Transverse colon (tissue), 4 donors: ENCODE results near the gene DMD. TPM values are rescaled to one million over a fixed set of nuclear protein-coding genes. Genes with fewer than 3 reads are reported as not detected.

Experiments
- DNase-seq: peaks from one replicate; pipeline ENCODE4 v3.0.0-alpha.2; 2019
- H3K27ac ChIP-seq, 4 donors: fragments of 200-600 bp; sonication (generic); 2 replicates each; pipeline ENCODE4 v1.5.1; 2016 to 2018; ENCODE audit warnings: inconsistent platforms in 4 of 4
- H3K27me3 ChIP-seq: fragments of 200-600 bp; sonication (generic); 2 replicates; pipeline ENCODE4 v1.5.1; 2017; ENCODE audit warnings: inconsistent platforms
- H3K36me3 ChIP-seq, 4 donors: fragments of 200-600 bp; sonication (generic); 2 replicates each; pipeline ENCODE4 v1.5.1; 2017 to 2019; ENCODE audit warnings: inconsistent platforms in 4 of 4
- H3K4me1 ChIP-seq, 4 donors: fragments of 200-600 bp; sonication (generic); 2 replicates each; pipeline ENCODE4 v1.5.1; 2017 to 2020; ENCODE audit warnings: inconsistent platforms in 4 of 4
- H3K4me3 ChIP-seq, 4 donors: fragments of 200-600 bp; sonication (generic); 1 replicate in 1 of 4; 2 replicates in 3 of 4; pipeline versions ENCODE4 v1.5.1 to v1.6.1; 2017 to 2019; ENCODE audit warnings: inconsistent platforms in 4 of 4
- H3K9me3 ChIP-seq, 2 donors: fragments of 200-600 bp; sonication (generic); 2 replicates each; pipeline ENCODE4 v1.5.1; 2017 to 2019; ENCODE audit warnings: inconsistent platforms in 2 of 2
- CTCF ChIP-seq, 5 experiments: fragments of 200-600 bp in 3 of 5; fragments of 450-650 bp in 2 of 5; sonication (generic) in 3 of 5; IDR thresholded peaks; 1 replicate in 2 of 5; 2 replicates in 3 of 5; pipeline ENCODE4 v1.5.1; 2016 to 2017; ENCODE audit warnings: antibody characterized with exemption in 5 of 5, inconsistent platforms in 3 of 5, mild to moderate bottlenecking in 2 of 5, moderate library complexity in 1 of 5
- EP300 ChIP-seq: sonication (generic); formaldehyde crosslinking; IDR thresholded peaks from one replicate; pipeline ENCODE4 v1.6.1; 2017; ENCODE audit warnings: antibody characterized with exemption, low read depth
- POLR2A ChIP-seq: fragments of 450-650 bp; IDR thresholded peaks from one replicate; pipeline ENCODE4 v1.6.1; 2016; ENCODE audit warnings: antibody characterized with exemption, mild to moderate bottlenecking, moderate library complexity
- POLR2AphosphoS5 ChIP-seq, 3 donors: sonication (generic); formaldehyde crosslinking; IDR thresholded peaks; one replicate each; pipeline ENCODE4 v1.6.1; 2016; ENCODE audit warnings: antibody characterized with exemption in 3 of 3
- WGBS, 2 donors: methylation state at CpG; one replicate each; pipeline ENCODE4 v1.1.5; 2018; ENCODE audit warnings: low coverage in 1 of 2; 5-methylcytosine and 5-hydroxymethylcytosine counted together
- in situ Hi-C, 4 donors: fragments of 200-750 bp; cut with MboI; loops; one replicate each; pipeline versions ENCODE4 v1.15.0 to v1.15.1; 2017; ENCODE audit warnings: low sequenced_read_pairs in 3 of 4, low pct_ligation_motif_present in 1 of 4, low pct_unique_long_range_greater_than_20kb in 1 of 4
- intact Hi-C: fragments of 100-400 bp; cut with DNase I; formaldehyde crosslinking; loops from one replicate; pipeline ENCODE4 v1.15.1; 2023; ENCODE audit warnings: low total_unique reads
- total RNA-seq, 4 donors: library from RNA; depleted of rRNA; stranded (reverse); fragments of >200 nt; gene quantifications; one replicate each; pipeline ENCODE4 v1.1.0, GENCODE V29; 2016

DMD gene
- total RNA-seq, 4 donors from 2014 or later: 20.9 to 44.6 (median 32.5) TPM

- Histone ChIP-seq H3K4me1 (no peaks in the 10 kb centered on the region), H3K27ac (no peak overlapping the region), H3K4me3 (no peak overlapping the region), H3K36me3 (no peaks in the 10 kb centered on the region), H3K27me3 (no peaks in the 10 kb centered on the region), H3K9me3 (no peaks in the 10 kb centered on the region)
- in situ Hi-C loops (no loop called here), intact Hi-C loops (no loop called here)
- no peak for DNase-seq
- WGBS, 2 donors: 83% methylated on average over 3 of the region's 3 CpGs; no CpG with 5 or more reads in 1 of the 2 donors
- TF ChIP-seq CTCF (IDR thresholded peaks at IDR 0.05) (no peak), POLR2AphosphoS5 (IDR thresholded peaks at IDR 0.05) (no peak), POLR2A (no peak), EP300 (no peak)
These were observed 1610.5 kb downstream of the DMD start for GRCh38 chrX:31600823-31601222.

DNA sequence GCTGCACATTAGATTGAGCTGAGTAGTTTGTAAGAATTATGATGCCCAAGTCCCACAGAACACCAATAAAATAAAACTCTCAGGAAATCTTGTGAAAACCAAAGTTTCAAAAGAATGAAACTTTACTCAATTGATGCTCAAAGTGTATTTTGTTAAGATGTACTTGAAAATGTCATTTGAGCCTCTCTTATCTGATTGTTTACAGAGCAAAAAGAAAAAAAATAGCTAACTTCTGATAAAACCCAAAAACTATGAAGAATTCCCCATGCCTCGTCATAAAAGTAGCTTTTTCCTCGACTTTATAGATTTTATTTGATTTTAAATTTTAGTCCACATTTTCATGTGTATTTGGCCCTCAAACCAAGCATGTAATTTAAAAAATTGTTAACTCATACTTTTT is 1618.0 kb downstream of the DMD start:
- intact Hi-C loops (no loop called here), in situ Hi-C loops (no loop called here)
- H3K9me3 ChIP-seq: no peaks in the 10 kb centered on the region
- DNase-seq: no peak
- H3K27ac ChIP-seq: no peak overlapping the region
- H3K27me3 ChIP-seq: no peaks in the 10 kb centered on the region
- no peaks in the 10 kb centered on the region for H3K36me3 ChIP-seq
- H3K4me1 ChIP-seq: no peaks in the 10 kb centered on the region
- 65 to 94% methylated on average over 2 of the region's 2 CpGs for WGBS, 2 donors
- TF ChIP-seq POLR2AphosphoS5 (IDR thresholded peaks at IDR 0.05) (no peak), EP300 (no peak), CTCF (IDR thresholded peaks at IDR 0.05) (no peak), POLR2A (no peak)
- no peak overlapping the region for H3K4me3 ChIP-seq

DNA sequence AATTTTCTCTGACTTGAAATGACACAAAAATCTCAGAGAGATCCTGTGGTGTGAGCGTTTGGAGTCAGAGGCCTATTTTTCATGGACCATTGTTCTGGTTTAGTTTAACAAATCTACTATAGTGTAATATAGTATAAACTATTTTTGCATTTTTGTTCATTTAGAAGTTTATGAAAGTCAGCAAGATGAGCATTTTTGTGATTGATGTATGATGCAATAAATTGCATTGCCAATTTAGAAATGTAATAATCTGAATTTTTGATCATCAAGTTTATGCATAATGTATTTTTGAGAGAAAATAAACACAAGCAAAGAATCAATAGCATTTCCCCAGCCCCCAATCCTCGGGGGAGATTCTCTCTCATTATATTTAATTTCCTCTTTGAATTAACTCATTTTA is 1620.0 kb downstream of the DMD start:
- no peak for DNase-seq
- intact Hi-C loops (no loop called here), in situ Hi-C loops (no loop called here)
- no peak overlapping the region for H3K27ac ChIP-seq
- no peaks in the 10 kb centered on the region for H3K4me1 ChIP-seq
- H3K27me3 ChIP-seq: no peaks in the 10 kb centered on the region
- H3K36me3 ChIP-seq: no peaks in the 10 kb centered on the region
- TF ChIP-seq EP300 (no peak), CTCF (IDR thresholded peaks at IDR 0.05) (no peak), POLR2A (no peak), POLR2AphosphoS5 (IDR thresholded peaks at IDR 0.05) (no peak)
- 76 to 94% methylated on average over 2 of the region's 2 CpGs for WGBS, 2 donors
- H3K4me3 ChIP-seq: no peak overlapping the region
- H3K9me3 ChIP-seq: no peaks in the 10 kb centered on the region

DNA sequence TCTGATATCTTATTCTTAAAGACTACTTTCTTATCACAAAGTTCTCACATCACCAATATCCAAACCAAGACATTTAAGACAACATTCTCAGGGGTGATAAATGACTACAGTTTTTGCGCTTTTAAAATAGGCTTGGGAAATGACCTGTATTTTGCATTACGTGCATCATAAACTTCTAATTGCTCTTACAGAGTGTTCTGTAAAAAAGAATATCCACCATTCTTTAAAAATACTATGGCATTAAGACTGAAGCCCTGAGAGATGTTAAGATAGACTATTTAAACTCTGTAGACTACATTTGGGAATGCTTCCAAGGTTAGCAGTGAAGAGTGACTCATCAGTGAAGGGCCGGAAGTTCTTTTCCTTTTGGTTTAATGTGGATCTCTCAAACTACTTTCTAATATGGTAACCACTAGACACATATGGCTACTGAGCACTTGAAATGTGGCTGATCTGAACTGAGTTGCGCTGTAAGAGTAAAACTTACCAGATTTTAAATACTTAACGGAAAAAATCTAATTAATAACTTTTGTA is 1620.7 kb downstream of the DMD start:
- Histone ChIP-seq H3K36me3 (no peaks in the 10 kb centered on the region), H3K27ac (no peak overlapping the region), H3K27me3 (no peaks in the 10 kb centered on the region), H3K4me1 (no peaks in the 10 kb centered on the region), H3K9me3 (no peaks in the 10 kb centered on the region), H3K4me3 (no peak overlapping the region)
- DNase-seq: no peak
- intact Hi-C loops: no loop called here
- 70 to 100% methylated on average over 2 to 5 of the region's 5 CpGs for WGBS, 2 donors
- no peak for TF ChIP-seq CTCF (IDR thresholded peaks at IDR 0.05)
- TF ChIP-seq POLR2A: no peak
- no peak for TF ChIP-seq EP300
- no peak for TF ChIP-seq POLR2AphosphoS5 (IDR thresholded peaks at IDR 0.05)
- in situ Hi-C loops: no loop called here
